MCF 10A (cell line): ENCODE measurements around the gene EPHA6. TPM values are rescaled to one million over a fixed set of nuclear protein-coding genes. Genes with fewer than 3 reads are reported as not detected.

Source experiments
- BruUV-seq: library from RNA; stranded (reverse); fragments of 400-500 nt; replicated peaks from 2 replicates; lab custom pipeline; 2021; lab: Mats Ljungman, UMichigan
- CTCF ChIA-PET: fragments of 300-600 bp; sonication (Branson Sonifier 250); formaldehyde crosslinking; extraction: SDS; loops from one replicate; lab custom pipeline; 2021; ENCODE audit warnings: antibody characterized with exemption, inconsistent platforms; lab: Yijun Ruan, JAX
- POLR2A ChIA-PET: fragments of 300-600, 350-650 bp; sonication (Branson Sonifier 250); formaldehyde crosslinking; extraction: SDS; loops from one replicate; lab custom pipeline; 2020; ENCODE audit warnings: antibody characterized with exemption, inconsistent platforms; lab: Yijun Ruan, JAX
- DNase-seq: peaks from one replicate; pipeline ENCODE4 v3.0.0-alpha.2; 2018; ENCODE audit not compliant: unreplicated experiment
- H3K27ac Mint-ChIP-seq: one replicate; pipeline ENCODE4 v1.8.0; 2022; ENCODE audit warnings: mild to moderate bottlenecking, low read depth, mixed read lengths; ENCODE audit not compliant: unreplicated experiment
- H3K27me3 Mint-ChIP-seq: one replicate; pipeline ENCODE4 v1.8.0; 2022; ENCODE audit warnings: mixed read lengths; ENCODE audit not compliant: insufficient read depth, unreplicated experiment
- H3K36me3 Mint-ChIP-seq: one replicate; pipeline ENCODE4 v1.8.0; 2022; ENCODE audit warnings: mild to moderate bottlenecking, moderate library complexity, mixed read lengths; ENCODE audit not compliant: insufficient read depth, unreplicated experiment
- H3K4me1 Mint-ChIP-seq: one replicate; pipeline ENCODE4 v1.8.0; 2022; ENCODE audit warnings: mixed read lengths; ENCODE audit not compliant: insufficient read depth, unreplicated experiment
- H3K4me3 Mint-ChIP-seq: one replicate; pipeline ENCODE4 v1.8.0; 2022; ENCODE audit warnings: mild to moderate bottlenecking, moderate library complexity, mixed read lengths; ENCODE audit not compliant: unreplicated experiment
- H3K9me3 Mint-ChIP-seq: one replicate; pipeline ENCODE4 v1.8.0; 2022; ENCODE audit warnings: mixed read lengths; ENCODE audit not compliant: unreplicated experiment
- CTCF ChIP-seq: fragments of 200-600 bp; IDR thresholded peaks from one replicate; pipeline ENCODE4 v1.8.0; 2022; ENCODE audit warnings: antibody characterized with exemption, mild to moderate bottlenecking; ENCODE audit not compliant: unreplicated experiment
- intact Hi-C: fragments of 100-400 bp; cut with micrococcal nuclease; formaldehyde crosslinking; loops from 2 replicates; pipeline ENCODE4 v1.14.1; 2022
- total RNA-seq: library from RNA; stranded (reverse); gene quantifications from 2 replicates; pipeline ENCODE4 v1.2.3, GENCODE V29; 2022

The EPHA6 gene
- total RNA-seq, 1 experiment from 2014 or later, result 0.33 TPM

GRCh38 chr3:96831175-96831574 lies 16.8 kb downstream of the EPHA6 start:
- BruUV-seq, result no TSS peak
- H3K36me3 Mint-ChIP-seq, result no peaks in the 10 kb centered on the region
- no peaks in the 10 kb centered on the region for H3K9me3 Mint-ChIP-seq
- ChIA-PET CTCF (interaction anchor here (0.6 kb wide), 1 partner anchor 456 kb away, joined by 4 read pairs; no protein-coding TSS in a partner anchor), POLR2A (interaction anchor here (0.6 kb wide), 1 partner anchor 1846 kb away, joined by 5 read pairs; no protein-coding TSS in a partner anchor)
- peaks cover 51% of the 10 kb centered on the region for H3K27me3 Mint-ChIP-seq
- no peak for TF ChIP-seq CTCF
- no peak overlapping the region for H3K27ac Mint-ChIP-seq
- no peak for DNase-seq
- intact Hi-C loops, result no loop called here
- H3K4me1 Mint-ChIP-seq, result no peaks in the 10 kb centered on the region
- H3K4me3 Mint-ChIP-seq, result no peak overlapping the region

GRCh38 chr3:96833301-96833700 lies 18.9 kb downstream of the EPHA6 start:
- no peak for TF ChIP-seq CTCF
- CTCF ChIA-PET, result interaction anchor here (0.6 to 1.0 kb wide), 2 partner anchors 17 to 1756 kb away, joined by 3 to 6 read pairs; no protein-coding TSS in a partner anchor
- Mint-ChIP-seq H3K27ac (no peak overlapping the region), H3K36me3 (no peaks in the 10 kb centered on the region), H3K27me3 (peaks cover 31% of the 10 kb centered on the region), H3K4me3 (no peak overlapping the region), H3K4me1 (no peaks in the 10 kb centered on the region), H3K9me3 (no peaks in the 10 kb centered on the region)
- DNase-seq, result no peak
- BruUV-seq, result no TSS peak
- intact Hi-C loops, result no loop called here
- POLR2A ChIA-PET, result no interaction called here

- no peak for TF ChIP-seq CTCF
- no peaks in the 10 kb centered on the region for H3K4me1 Mint-ChIP-seq
- H3K4me3 Mint-ChIP-seq, result no peak overlapping the region
- intact Hi-C loops, result no loop called here
- no peaks in the 10 kb centered on the region for H3K9me3 Mint-ChIP-seq
- H3K27ac Mint-ChIP-seq, result no peak overlapping the region
- BruUV-seq, result no TSS peak
- peaks cover 22% of the 10 kb centered on the region for H3K27me3 Mint-ChIP-seq
- DNase-seq, result no peak
- H3K36me3 Mint-ChIP-seq, result no peaks in the 10 kb centered on the region
- POLR2A ChIA-PET, result no interaction called here
- CTCF ChIA-PET, result no interaction called here
Observed at GRCh38 chr3:96836153-96836915, 21.9 kb downstream of the EPHA6 start.

- POLR2A ChIA-PET, result no interaction called here
- no TSS peak for BruUV-seq
- DNase-seq, result peak; percentile 27
- no peaks in the 10 kb centered on the region for H3K9me3 Mint-ChIP-seq
- CTCF ChIA-PET, result interaction anchor here (1.1 kb wide), 1 partner anchor 19 kb away, joined by 6 read pairs; no protein-coding TSS in a partner anchor
- no peak for TF ChIP-seq CTCF
- no peaks in the 10 kb centered on the region for H3K36me3 Mint-ChIP-seq
- H3K27me3 Mint-ChIP-seq, result no peaks in the 10 kb centered on the region
- H3K27ac Mint-ChIP-seq, result no peak overlapping the region
- H3K4me3 Mint-ChIP-seq, result no peak overlapping the region
- intact Hi-C loops, result no loop called here
- H3K4me1 Mint-ChIP-seq, result no peaks in the 10 kb centered on the region
Observed at GRCh38 chr3:96843505-96844203, 29.3 kb downstream of the EPHA6 start.
